Panc1 (cell line): ENCODE results near the gene MVD. TPM values are rescaled to one million over a fixed set of nuclear protein-coding genes. Genes with fewer than 3 reads are reported as not detected.

Experiments used
- ATAC-seq: fragments of 200-7000 bp; cut with Tn5 transposase; 2 replicates; pipeline ENCODE4 v1.9.1; 2020; ENCODE audit warnings: mild to moderate bottlenecking, moderate library complexity
- BruUV-seq: library from RNA; stranded (reverse); fragments of 400-500 nt; replicated peaks from 2 replicates; lab custom pipeline; 2021; lab: Mats Ljungman, UMichigan
- CTCF ChIA-PET: fragments of 300-600 bp; sonication (Branson Sonifier 250); formaldehyde crosslinking; loops from one replicate; lab custom pipeline; 2022; ENCODE audit warnings: antibody characterized with exemption; lab: Charles Lee
- POLR2A ChIA-PET: fragments of 300-600 bp; sonication (Branson Sonifier 250); formaldehyde crosslinking; loops from one replicate; lab custom pipeline; 2022; ENCODE audit warnings: antibody characterized with exemption; lab: Charles Lee
- DNase-seq: peaks from one replicate; pipeline ENCODE4 v3.0.0-alpha.2; 2010; ENCODE audit warnings: low read depth, low spot score
- H3K27ac ChIP-seq: 2 replicates; pipeline ENCODE4 v1.5.1; 2011; ENCODE audit warnings: mild to moderate bottlenecking, low read length, inconsistent platforms
- H3K27me3 ChIP-seq: fragments of 200-500 bp; sonication (Bioruptor generic); 2 replicates; pipeline ENCODE4 v1.6.0; 2014; ENCODE audit warnings: low read length, inconsistent platforms; ENCODE audit not compliant: control insufficient read depth, insufficient read depth
- H3K36me3 ChIP-seq: fragments of 200-500 bp; sonication (Bioruptor generic); 2 replicates; pipeline ENCODE4 v1.5.1; 2014; ENCODE audit warnings: inconsistent platforms, mild to moderate bottlenecking, low read length, moderate library complexity; ENCODE audit not compliant: control insufficient read depth, insufficient read depth
- H3K4me1 ChIP-seq: 2 replicates; pipeline ENCODE4 v1.5.1; 2011; ENCODE audit warnings: inconsistent platforms, mild to moderate bottlenecking, low read length, moderate library complexity; ENCODE audit not compliant: control insufficient read depth, insufficient read depth
- H3K4me3 ChIP-seq, 2 experiments: 2 replicates each; pipeline ENCODE4 v1.5.1; 2011 to 2012; ENCODE audit warnings: low read depth in 2 of 2, low read length in 2 of 2, mild to moderate bottlenecking in 2 of 2, inconsistent platforms in 1 of 2, moderate library complexity in 1 of 2
- H3K9me3 ChIP-seq: fragments of 200-500 bp; sonication (Bioruptor generic); 2 replicates; pipeline ENCODE4 v1.5.1; 2014; ENCODE audit warnings: low read depth, mild to moderate bottlenecking, inconsistent platforms, low read length, moderate library complexity; ENCODE audit not compliant: control insufficient read depth, insufficient read depth
- CTCF ChIP-seq: fragments of 450-650 bp; IDR thresholded peaks from 2 replicates; pipeline ENCODE4 v1.5.1; 2017; ENCODE audit warnings: mild to moderate bottlenecking
- POLR2AphosphoS5 ChIP-seq: IDR thresholded peaks from 2 replicates; pipeline ENCODE4 v1.6.1; 2012; ENCODE audit warnings: mild to moderate bottlenecking, low read depth, low read length, moderate library complexity
- REST ChIP-seq, 2 experiments: IDR thresholded peaks; 2 replicates each; pipeline ENCODE4 v1.6.1; 2011 to 2012; ENCODE audit warnings: low read depth in 2 of 2, control low read depth in 1 of 2, low read length in 1 of 2, mild to moderate bottlenecking in 1 of 2, moderate library complexity in 1 of 2; ENCODE audit not compliant: insufficient read depth in 1 of 2
- SIN3A ChIP-seq: IDR thresholded peaks from 2 replicates; pipeline ENCODE4 v1.6.1; 2012; ENCODE audit warnings: low read depth, mild to moderate bottlenecking, low read length, moderate library complexity, borderline replicate concordance; ENCODE audit not compliant: insufficient read depth
- TCF7L2 ChIP-seq: IDR thresholded peaks from 2 replicates; pipeline ENCODE4 v1.6.1; 2011; ENCODE audit warnings: mild to moderate bottlenecking, low read depth, low read length, inconsistent platforms
- in situ Hi-C: cut with HindIII; loops from 2 replicates; pipeline ENCODE4 v1.10.0; 2016; ENCODE audit warnings: low sequenced_read_pairs, low pct_unique_long_range_greater_than_20kb
- intact Hi-C: fragments of 100-400 bp; cut with micrococcal nuclease; formaldehyde crosslinking; loops from one replicate; pipeline ENCODE4 v1.10.0; 2022; ENCODE audit not compliant: unreplicated experiment
- total RNA-seq: library from RNA; stranded (reverse); gene quantifications from one replicate; pipeline ENCODE4 v1.2.1, GENCODE V29; 2021; ENCODE audit not compliant: unreplicated experiment

The MVD gene
- total RNA-seq, 1 experiment from 2014 or later, result 96.8 TPM

- DNase-seq (no peak), ATAC-seq (no peak)
- Histone ChIP-seq H3K4me3 (no peak overlapping the region), H3K27me3 (no peaks in the 10 kb centered on the region), H3K36me3 (no peaks in the 10 kb centered on the region), H3K9me3 (no peaks in the 10 kb centered on the region), H3K4me1 (no peaks in the 10 kb centered on the region), H3K27ac (no peak overlapping the region)
- POLR2A ChIA-PET, result no interaction called here
- CTCF ChIA-PET, result no interaction called here
- intact Hi-C loops, result no loop called here
- in situ Hi-C loops, result no loop called here
- BruUV-seq, result no TSS peak
- TF ChIP-seq SIN3A, result no peak
- TF ChIP-seq POLR2AphosphoS5, result no peak
These were observed 22.8 kb downstream of the MVD start for GRCh38 chr16:88640039-88640495.

GRCh38 chr16:88639231-88640038 lies 23.5 kb downstream of the MVD start:
- no peaks in the 10 kb centered on the region for H3K27me3 ChIP-seq
- TF ChIP-seq REST (IDR thresholded peaks at IDR 0.05; ENCODE audit: insufficient read depth in 1 of 2, low read depth in 2 of 2, low read length in 1 of 2), result no peak
- TF ChIP-seq TCF7L2, result no peak
- no peak for TF ChIP-seq SIN3A
- no peaks in the 10 kb centered on the region for H3K9me3 ChIP-seq
- DNase-seq, result no peak
- intact Hi-C loops, result no loop called here
- 0 out of 2 replicates have a peak, but pooled peaks have one; percentile 3 for ATAC-seq
- BruUV-seq, result no TSS peak
- no peaks in the 10 kb centered on the region for H3K36me3 ChIP-seq
- no peak overlapping the region for H3K27ac ChIP-seq
- POLR2A ChIA-PET, result no interaction called here
- H3K4me3 ChIP-seq, result no peak overlapping the region
- H3K4me1 ChIP-seq, result no peaks in the 10 kb centered on the region
- in situ Hi-C loops, result no loop called here
- CTCF ChIA-PET, result no interaction called here

- no peak for DNase-seq
- in situ Hi-C loops (no loop called here), intact Hi-C loops (no loop called here)
- H3K36me3 ChIP-seq, result no peaks in the 10 kb centered on the region
- no peak for TF ChIP-seq CTCF
- TF ChIP-seq SIN3A, result no peak
- TF ChIP-seq REST (IDR thresholded peaks at IDR 0.05; ENCODE audit: insufficient read depth in 1 of 2, low read depth in 2 of 2, low read length in 1 of 2), result no peak
- TF ChIP-seq POLR2AphosphoS5, result no peak
- no peak for TF ChIP-seq TCF7L2
- ChIA-PET CTCF (interaction anchor here (0.6 kb wide), 1 partner anchor 50 kb away, joined by 4 read pairs; no protein-coding TSS in a partner anchor), POLR2A (no interaction called here)
- H3K27ac ChIP-seq, result no peak within 1 kb of the TSS
- no peaks in the 10 kb centered on the region for H3K9me3 ChIP-seq
- no peak within 1 kb of the TSS for H3K4me3 ChIP-seq
- no peaks in the 10 kb centered on the region for H3K27me3 ChIP-seq
- no peaks in the 10 kb centered on the region for H3K4me1 ChIP-seq
- no TSS peak for BruUV-seq
- no peak for ATAC-seq
These were observed 24.3 kb downstream of the MVD start, which contains the start of gene IL17C for GRCh38 chr16:88638323-88639230. TSS of gene IL17C (plus strand) at chr16:88638572. CDS start at chr16:88638642, 70 bp downstream.
